Parathyroid adenoma (tissue), 2 donors: ENCODE results near the gene NFX1.
A peak's percentile ranks its signal among the peaks of the same experiment; 100 is the strongest.
"Not testable (repeated sequence)": the region's sequence is repeated elsewhere in the genome, so short reads cannot be mapped to it uniquely, and the experiment has no call there.

Experiments
- H2AFZ ChIP-seq: fragments of 300-600 bp; sonication (generic); one replicate; pipeline ENCODE4 v1.7.0; 2017; ENCODE audit warnings: antibody characterized with exemption, mild to moderate bottlenecking
- H3K27ac ChIP-seq: fragments of 300-600 bp; sonication (generic); one replicate; pipeline ENCODE4 v1.7.0; 2017
- H3K27me3 ChIP-seq: fragments of 300-600 bp; sonication (generic); one replicate; pipeline ENCODE4 v1.7.0; 2017; ENCODE audit warnings: low read length; ENCODE audit not compliant: control insufficient read depth, insufficient read depth
- H3K36me3 ChIP-seq: fragments of 300-600 bp; sonication (generic); one replicate; pipeline ENCODE4 v1.7.0; 2017; ENCODE audit warnings: low read length; ENCODE audit not compliant: control insufficient read depth, insufficient read depth
- H3K4me1 ChIP-seq: fragments of 300-600 bp; sonication (generic); one replicate; pipeline ENCODE4 v1.7.0; 2017; ENCODE audit warnings: control low read depth
- H3K4me2 ChIP-seq: fragments of 300-600 bp; sonication (generic); one replicate; pipeline ENCODE4 v1.7.0; 2017; ENCODE audit warnings: low read length
- H3K4me3 ChIP-seq: fragments of 300-600 bp; sonication (generic); one replicate; pipeline ENCODE4 v1.7.0; 2017; ENCODE audit warnings: low read depth, low read length
- H3K79me2 ChIP-seq: fragments of 300-600 bp; sonication (generic); one replicate; pipeline ENCODE4 v1.7.0; 2017; ENCODE audit warnings: control low read depth
- H3K9ac ChIP-seq: fragments of 300-600 bp; sonication (generic); one replicate; pipeline ENCODE4 v1.7.0; 2017; ENCODE audit warnings: mild to moderate bottlenecking
- H3K9me3 ChIP-seq: fragments of 300-600 bp; sonication (generic); one replicate; pipeline ENCODE4 v1.7.0; 2017; ENCODE audit warnings: low read length; ENCODE audit not compliant: control insufficient read depth
- TF ChIP-seq, protein P1 (sequence below): fragments of 300-600 bp; sonication (generic); IDR thresholded peaks from one replicate; pipeline ENCODE4 v1.7.0; 2017; ENCODE audit warnings: antibody characterized with exemption, mild to moderate bottlenecking
- donor health status: primary hyperparathyroidism.

NFX1 gene

DNA sequence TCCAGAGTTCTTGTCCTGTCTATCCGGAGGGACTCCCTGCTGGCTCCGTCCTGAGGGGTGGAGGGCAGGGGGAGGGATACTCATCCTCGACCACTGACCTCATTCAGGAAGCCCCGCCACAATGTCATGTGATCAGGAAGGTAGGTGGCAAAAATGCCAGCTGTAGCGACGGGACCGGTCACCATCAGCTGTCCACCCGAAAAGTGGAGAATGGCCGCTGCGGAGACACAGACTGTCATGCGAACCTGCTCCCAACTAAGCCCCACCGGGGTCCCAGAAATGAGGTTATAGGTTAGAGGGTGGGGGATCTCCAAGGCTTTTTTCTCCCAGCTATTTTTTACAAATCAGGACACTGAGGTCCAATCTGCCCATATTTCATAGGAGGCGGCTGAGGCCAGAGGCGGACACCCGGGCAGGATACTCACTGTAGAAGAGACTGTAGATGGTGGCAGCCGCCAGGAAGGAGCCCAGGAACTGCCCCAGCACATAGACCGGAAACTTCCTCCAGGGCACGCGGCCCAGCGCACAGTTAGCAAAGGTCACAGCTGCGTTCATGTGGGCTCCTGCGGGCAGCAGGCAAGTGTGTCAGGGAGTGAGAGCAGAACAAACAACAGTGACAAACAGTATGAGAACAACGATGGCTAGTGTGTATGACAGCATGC is 95.8 kb downstream of the NFX1 start:
- not testable (repeated sequence) for H3K27me3 ChIP-seq, H3K36me3 ChIP-seq, H3K9me3 ChIP-seq, H3K4me3 ChIP-seq, H3K4me2 ChIP-seq, H3K9ac ChIP-seq, H3K79me2 ChIP-seq, H3K27ac ChIP-seq, H2AFZ ChIP-seq, H3K4me1 ChIP-seq

DNA sequence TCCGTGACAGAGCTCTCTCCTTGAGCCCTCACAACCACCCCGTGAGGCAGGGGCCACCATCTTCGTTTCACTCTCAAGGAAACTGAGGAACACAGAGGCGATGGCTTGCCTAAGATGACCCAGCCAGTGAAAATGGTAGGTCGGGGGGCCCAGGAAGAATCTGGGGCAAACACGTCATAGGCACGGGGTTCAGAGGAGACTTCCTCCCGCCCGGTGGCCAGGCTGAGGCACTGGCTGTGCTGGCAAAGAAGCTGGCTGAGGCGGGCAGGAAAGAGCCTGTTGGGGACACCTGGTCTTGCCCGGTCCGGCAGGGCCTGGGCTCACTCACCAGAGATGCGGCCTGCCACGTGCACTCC is 96.3 kb downstream of the NFX1 start:
- H3K27me3 ChIP-seq, H3K79me2 ChIP-seq, H3K9me3 ChIP-seq, H2AFZ ChIP-seq, H3K4me3 ChIP-seq, H3K27ac ChIP-seq, H3K4me2 ChIP-seq, H3K36me3 ChIP-seq, H3K9ac ChIP-seq, H3K4me1 ChIP-seq: not testable (repeated sequence)

DNA sequence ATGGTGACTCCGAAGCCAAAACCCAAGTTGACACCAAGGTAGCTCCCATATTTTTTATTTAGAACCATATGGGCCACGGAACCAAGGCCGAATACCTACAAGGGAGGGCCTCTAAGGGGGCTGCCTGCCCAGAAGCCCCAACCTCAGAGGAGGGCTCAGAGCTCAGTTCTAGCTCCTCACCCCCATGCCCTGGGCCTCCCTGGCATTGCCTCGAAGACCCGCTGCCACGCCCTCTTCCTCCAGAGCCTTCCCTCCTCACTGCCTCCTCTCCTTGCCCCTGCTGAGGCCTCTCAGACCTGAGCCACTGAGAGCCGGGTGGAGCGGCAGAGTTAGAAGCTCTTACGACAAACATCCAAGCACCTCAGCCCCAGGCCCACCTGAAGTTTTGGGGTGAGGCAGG is 96.7 kb downstream of the NFX1 start:
- not testable (repeated sequence) for H3K79me2 ChIP-seq, H3K36me3 ChIP-seq, H3K9ac ChIP-seq, H3K4me1 ChIP-seq, H2AFZ ChIP-seq, H3K4me2 ChIP-seq, H3K4me3 ChIP-seq, H3K27ac ChIP-seq, H3K9me3 ChIP-seq, H3K27me3 ChIP-seq

DNA sequence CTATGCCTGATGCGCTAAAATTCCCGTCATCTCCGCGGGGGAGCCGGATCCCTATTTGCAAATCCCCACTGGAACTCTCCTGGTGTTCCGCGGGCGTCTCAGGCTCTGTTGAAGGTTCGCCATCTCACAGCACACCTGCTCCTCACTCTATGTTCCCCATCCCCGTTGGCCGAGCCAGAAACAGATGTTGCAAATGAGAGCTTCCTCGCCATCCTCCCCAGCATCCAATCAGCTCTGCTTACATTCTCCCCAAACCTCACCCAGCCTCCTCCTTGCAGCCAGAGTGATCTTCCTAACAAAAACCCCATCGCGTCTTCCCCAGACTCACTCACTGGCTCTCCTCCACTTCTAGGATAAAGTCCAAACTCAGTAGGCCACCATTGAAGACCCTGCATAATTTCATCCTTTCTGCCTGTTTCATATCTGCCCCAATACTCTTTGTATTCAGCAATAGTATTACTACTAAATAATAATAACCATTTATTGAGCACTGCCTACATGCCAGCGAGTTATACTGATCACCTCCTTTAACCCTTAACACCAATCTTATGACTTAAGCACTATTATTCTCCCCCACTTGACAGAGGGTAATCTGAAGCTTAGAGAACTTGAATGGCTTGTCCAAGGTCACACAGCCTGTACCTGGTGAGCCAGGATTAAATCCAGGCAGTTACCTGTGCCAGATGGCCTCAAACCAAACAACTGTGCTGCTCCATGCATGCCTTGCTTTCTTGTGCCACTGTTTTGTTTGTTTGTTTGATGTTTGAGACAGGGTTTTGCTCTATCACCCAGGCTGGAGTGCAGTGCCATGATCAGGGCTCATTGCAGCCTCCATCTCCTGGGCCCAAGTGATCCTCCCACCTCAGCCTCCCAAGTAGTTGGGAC is 98.0 kb downstream of the NFX1 start:
- Histone ChIP-seq H3K27me3 (no peaks in the 10 kb centered on the region), H3K9me3 (no peaks in the 10 kb centered on the region), H3K9ac (no peak overlapping the region), H3K79me2 (no peaks in the 10 kb centered on the region), H3K4me3 (no peak overlapping the region), H3K36me3 (no peaks in the 10 kb centered on the region), H3K4me2 (no peak overlapping the region), H3K27ac (no peak overlapping the region), H2AFZ (no peak overlapping the region), H3K4me1 (peaks cover 10% of the 10 kb centered on the region)
- TF ChIP-seq, protein P1, sequence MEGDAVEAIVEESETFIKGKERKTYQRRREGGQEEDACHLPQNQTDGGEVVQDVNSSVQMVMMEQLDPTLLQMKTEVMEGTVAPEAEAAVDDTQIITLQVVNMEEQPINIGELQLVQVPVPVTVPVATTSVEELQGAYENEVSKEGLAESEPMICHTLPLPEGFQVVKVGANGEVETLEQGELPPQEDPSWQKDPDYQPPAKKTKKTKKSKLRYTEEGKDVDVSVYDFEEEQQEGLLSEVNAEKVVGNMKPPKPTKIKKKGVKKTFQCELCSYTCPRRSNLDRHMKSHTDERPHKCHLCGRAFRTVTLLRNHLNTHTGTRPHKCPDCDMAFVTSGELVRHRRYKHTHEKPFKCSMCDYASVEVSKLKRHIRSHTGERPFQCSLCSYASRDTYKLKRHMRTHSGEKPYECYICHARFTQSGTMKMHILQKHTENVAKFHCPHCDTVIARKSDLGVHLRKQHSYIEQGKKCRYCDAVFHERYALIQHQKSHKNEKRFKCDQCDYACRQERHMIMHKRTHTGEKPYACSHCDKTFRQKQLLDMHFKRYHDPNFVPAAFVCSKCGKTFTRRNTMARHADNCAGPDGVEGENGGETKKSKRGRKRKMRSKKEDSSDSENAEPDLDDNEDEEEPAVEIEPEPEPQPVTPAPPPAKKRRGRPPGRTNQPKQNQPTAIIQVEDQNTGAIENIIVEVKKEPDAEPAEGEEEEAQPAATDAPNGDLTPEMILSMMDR: no peak

DNA sequence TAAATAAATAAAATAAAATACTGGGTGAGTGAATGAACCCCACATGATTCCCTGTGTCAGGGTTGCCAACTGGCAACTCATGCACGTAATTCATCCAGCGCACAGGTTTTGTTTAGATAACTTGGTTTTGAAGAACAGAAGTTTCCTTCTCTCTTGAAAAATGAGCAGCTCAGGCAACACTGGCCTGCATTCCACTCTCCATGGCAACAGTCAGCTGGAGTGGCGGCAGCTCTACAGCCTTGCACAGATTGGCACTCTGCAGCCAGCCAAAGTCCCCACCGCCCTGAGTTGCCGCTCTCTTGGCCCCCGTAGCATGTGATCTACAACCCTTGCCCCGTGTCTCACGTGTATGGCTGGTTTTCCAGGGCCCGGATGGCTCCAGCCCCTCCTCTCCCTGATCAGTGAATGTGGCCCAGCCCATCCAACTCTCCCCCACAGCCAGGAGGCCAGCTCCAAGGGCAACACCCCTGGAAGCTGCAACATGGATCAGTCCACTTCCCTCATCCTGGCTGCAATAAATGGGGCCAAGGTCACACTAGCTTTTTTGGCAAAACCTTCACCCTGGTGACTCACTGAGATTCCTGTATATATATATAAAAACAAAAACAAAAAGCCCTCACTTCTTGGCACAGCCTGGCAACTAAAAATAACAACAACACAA is 100.9 kb downstream of the NFX1 start:
- H3K27me3 ChIP-seq, H3K9ac ChIP-seq, H3K36me3 ChIP-seq, H3K9me3 ChIP-seq, H3K79me2 ChIP-seq, H2AFZ ChIP-seq: not testable (repeated sequence)
- Histone ChIP-seq H3K27ac (peak overlapping the region; percentile 99), H3K4me3 (peak overlapping the region; percentile 40), H3K4me2 (peak overlapping the region; percentile 67), H3K4me1 (peaks cover 24% of the 10 kb centered on the region)

DNA sequence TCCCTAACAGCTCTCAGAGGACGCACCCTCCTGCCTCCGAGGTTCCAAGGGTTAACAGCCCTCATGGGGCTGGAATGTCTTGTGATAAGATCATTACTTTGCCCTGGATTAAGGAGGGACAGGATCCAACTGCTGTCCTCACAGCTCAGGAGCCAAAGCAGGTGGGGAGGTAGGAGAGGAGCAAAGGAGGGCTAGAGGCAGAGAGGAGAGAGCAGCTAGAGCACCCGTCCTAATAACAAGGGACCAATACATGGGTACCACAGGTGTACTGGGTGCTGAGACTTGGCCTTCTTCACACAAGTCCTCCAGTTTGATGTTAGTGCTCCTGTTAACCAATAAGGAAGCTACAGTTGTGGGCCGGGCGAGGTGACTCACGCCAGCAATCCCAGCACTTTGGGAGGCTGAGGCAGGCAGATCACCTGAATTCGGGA is 102.3 kb downstream of the NFX1 start:
- H3K79me2 ChIP-seq, H3K36me3 ChIP-seq, H3K9me3 ChIP-seq, H2AFZ ChIP-seq, H3K27me3 ChIP-seq, H3K4me3 ChIP-seq, H3K9ac ChIP-seq: not testable (repeated sequence)
- Histone ChIP-seq H3K4me2 (peak overlapping the region; percentile 26), H3K27ac (peak overlapping the region; percentile 99), H3K4me1 (peaks cover 24% of the 10 kb centered on the region)

DNA sequence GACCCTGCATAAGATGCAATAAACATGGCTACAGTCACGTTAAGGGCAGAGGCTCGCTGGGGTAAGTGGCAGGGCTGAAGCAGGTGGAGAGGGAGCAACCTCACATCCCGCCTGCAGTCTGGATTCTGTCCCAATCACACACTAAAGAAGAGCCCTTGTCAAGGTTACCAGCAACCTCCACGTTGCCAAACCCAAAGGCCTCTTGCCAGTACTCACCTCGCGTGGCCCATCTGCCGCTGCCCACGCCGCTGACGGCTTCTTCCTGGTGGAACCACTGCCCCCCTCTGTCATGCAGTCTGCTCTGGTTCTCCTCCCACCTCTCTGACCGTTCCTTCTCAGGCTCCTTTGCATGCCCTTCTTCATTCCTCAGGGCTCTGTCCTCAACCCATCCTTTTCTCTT is 103.3 kb downstream of the NFX1 start:
- H3K36me3 ChIP-seq: no peaks in the 10 kb centered on the region
- H3K4me2 ChIP-seq: no peak overlapping the region
- no peaks in the 10 kb centered on the region for H3K27me3 ChIP-seq
- H3K4me3 ChIP-seq: no peak overlapping the region
- no peaks in the 10 kb centered on the region for H3K79me2 ChIP-seq
- H3K9me3 ChIP-seq: no peaks in the 10 kb centered on the region
- H2AFZ ChIP-seq: peak overlapping the region; percentile 56
- H3K4me1 ChIP-seq: peaks cover 24% of the 10 kb centered on the region
- no peak overlapping the region for H3K9ac ChIP-seq
- H3K27ac ChIP-seq: peak overlapping the region; percentile 99
- TF ChIP-seq, protein P1: no peak

DNA sequence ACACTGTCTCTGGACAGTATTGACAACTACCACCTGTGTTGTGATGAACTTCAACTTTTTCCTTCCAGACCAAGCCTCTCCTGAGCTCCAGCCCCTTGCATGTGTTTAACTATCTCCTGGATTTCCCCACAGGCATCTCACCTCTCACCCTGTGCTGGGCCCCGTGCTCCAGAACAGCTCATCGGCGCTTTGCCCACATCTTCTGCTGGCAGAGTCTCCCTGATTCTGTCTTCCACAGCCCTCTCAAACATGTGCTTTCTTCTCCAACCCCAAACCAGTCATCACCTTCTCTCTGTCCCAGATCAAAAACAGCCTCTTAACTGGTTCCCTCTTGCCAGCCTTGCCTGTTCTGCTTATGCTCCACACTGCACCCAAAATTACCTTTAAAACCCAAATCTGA is 103.7 kb downstream of the NFX1 start:
- not testable (repeated sequence) for H3K4me3 ChIP-seq

More for the DNA sequence above, 103.7 kb downstream of the NFX1 start:
- peak overlapping the region; percentile 99 for H3K27ac ChIP-seq
- H2AFZ ChIP-seq: peak overlapping the region; percentile 56
- H3K27me3 ChIP-seq, H3K4me2 ChIP-seq, H3K79me2 ChIP-seq, H3K9ac ChIP-seq, H3K9me3 ChIP-seq, H3K36me3 ChIP-seq: not testable (repeated sequence)
- H3K4me1 ChIP-seq: peaks cover 24% of the 10 kb centered on the region
